GM21825 (cell line): ENCODE measurements around the gene NPHP4.

Source experiments
- ATAC-seq: cut with Tn5 transposase; IDR thresholded peaks from one replicate; pipeline ENCODE4 v1.9.1; 2021; ENCODE audit warnings: mild to moderate bottlenecking, moderate library complexity; ENCODE audit not compliant: unreplicated experiment

Gene NPHP4

GRCh38 chr1:5883129-5884048, 108.8 kb downstream of the NPHP4 start:
- ATAC-seq, result no peak

- ATAC-seq, result no peak
Measured at GRCh38 chr1:5882367-5883128, 109.7 kb downstream of the NPHP4 start.

GRCh38 chr1:5881526-5882222, 110.6 kb downstream of the NPHP4 start:
- ATAC-seq, result no peak

GRCh38 chr1:5880630-5881405, 111.4 kb downstream of the NPHP4 start:
- no peak for ATAC-seq

GRCh38 chr1:5879421-5879820, 112.8 kb downstream of the NPHP4 start:
- no peak for ATAC-seq

GRCh38 chr1:5878971-5879370, 113.3 kb downstream of the NPHP4 start:
- no peak for ATAC-seq

- ATAC-seq, result no peak
Measured at GRCh38 chr1:5877683-5878530, 114.3 kb downstream of the NPHP4 start.

GRCh38 chr1:5877001-5877400, 115.2 kb downstream of the NPHP4 start:
- no peak for ATAC-seq

- ATAC-seq, result no peak
Measured at GRCh38 chr1:5876094-5876650, 116.1 kb downstream of the NPHP4 start.

GRCh38 chr1:5875345-5875910, 116.8 kb downstream of the NPHP4 start:
- no peak for ATAC-seq

- ATAC-seq, result no peak
Measured at GRCh38 chr1:5874416-5875110, 117.7 kb downstream of the NPHP4 start.

- no peak for ATAC-seq
Measured at GRCh38 chr1:5873556-5873955, 118.7 kb downstream of the NPHP4 start.

- no peak for ATAC-seq
Measured at GRCh38 chr1:5872886-5873285, 119.3 kb downstream of the NPHP4 start.

GRCh38 chr1:5868931-5869500, 123.2 kb downstream of the NPHP4 start:
- no peak for ATAC-seq

- ATAC-seq, result no peak
Measured at GRCh38 chr1:5865774-5866173, 126.5 kb downstream of the NPHP4 start.

GRCh38 chr1:5865056-5865455, 127.2 kb downstream of the NPHP4 start:
- ATAC-seq, result no peak

GRCh38 chr1:5864256-5864655, 128.0 kb downstream of the NPHP4 start:
- ATAC-seq, result no peak

GRCh38 chr1:5863238-5863637, 129.0 kb downstream of the NPHP4 start:
- no peak for ATAC-seq
